WERI-Rb-1 (cell line): ENCODE data around the gene C6orf163.

Source experiments
- DNase-seq: peaks from one replicate; pipeline ENCODE4 v3.0.0-alpha.2; 2020
- H3K27ac ChIP-seq: fragments of 250-450 bp; sonication (Bioruptor Pico); 2 replicates; pipeline ENCODE4 v1.5.1; 2020; ENCODE audit warnings: mild to moderate bottlenecking, moderate library complexity
- H3K27me3 ChIP-seq: fragments of 250-450 bp; sonication (Bioruptor Pico); 2 replicates; pipeline ENCODE4 v1.5.1; 2021; ENCODE audit warnings: mild to moderate bottlenecking, low read depth, moderate library complexity; ENCODE audit not compliant: insufficient read depth, severe bottlenecking
- H3K36me3 ChIP-seq: fragments of 250-450 bp; sonication (Bioruptor Pico); 2 replicates; pipeline ENCODE4 v1.5.1; 2020; ENCODE audit warnings: mild to moderate bottlenecking, moderate library complexity
- H3K4me3 ChIP-seq: 2 replicates; pipeline ENCODE4 v1.5.1; 2011; ENCODE audit warnings: low read depth, mild to moderate bottlenecking, control low read depth, low read length
- H3K9me3 ChIP-seq: fragments of 250-450 bp; sonication (Bioruptor Pico); 2 replicates; pipeline ENCODE4 v1.5.1; 2021; ENCODE audit warnings: mild to moderate bottlenecking, moderate library complexity; ENCODE audit not compliant: severe bottlenecking
- CTCF ChIP-seq: IDR thresholded peaks from 2 replicates; pipeline ENCODE4 v1.5.1; 2011; ENCODE audit warnings: low read depth, mild to moderate bottlenecking, control low read depth, inconsistent platforms, low read length

The C6orf163 gene

GRCh38 chr6:87393026-87393622, 48.5 kb downstream of the C6orf163 start:
- peak; percentile 40; the same call in 1 of the 2 replicates for TF ChIP-seq CTCF
- no peaks in the 10 kb centered on the region for H3K27me3 ChIP-seq
- no peak overlapping the region for H3K4me3 ChIP-seq
- H3K27ac ChIP-seq = no peak overlapping the region
- no peaks in the 10 kb centered on the region for H3K36me3 ChIP-seq
- DNase-seq = peak; percentile 14
- H3K9me3 ChIP-seq = no peaks in the 10 kb centered on the region

GRCh38 chr6:87395431-87395830, 50.8 kb downstream of the C6orf163 start:
- H3K9me3 ChIP-seq = no peaks in the 10 kb centered on the region
- no peak overlapping the region for H3K4me3 ChIP-seq
- no peak overlapping the region for H3K27ac ChIP-seq
- H3K27me3 ChIP-seq = no peaks in the 10 kb centered on the region
- H3K36me3 ChIP-seq = no peaks in the 10 kb centered on the region
- DNase-seq = no peak
- no peak for TF ChIP-seq CTCF

- DNase-seq = peak; percentile 16
- no peaks in the 10 kb centered on the region for H3K36me3 ChIP-seq
- no peak overlapping the region for H3K27ac ChIP-seq
- no peak overlapping the region for H3K4me3 ChIP-seq
- no peaks in the 10 kb centered on the region for H3K9me3 ChIP-seq
- H3K27me3 ChIP-seq = no peaks in the 10 kb centered on the region
- no peak for TF ChIP-seq CTCF
Observed at GRCh38 chr6:87396595-87397392, 52.2 kb downstream of the C6orf163 start.

GRCh38 chr6:87397656-87398055, 53.0 kb downstream of the C6orf163 start:
- Histone ChIP-seq H3K9me3 (no peaks in the 10 kb centered on the region), H3K4me3 (no peak overlapping the region), H3K27ac (no peak overlapping the region), H3K27me3 (no peaks in the 10 kb centered on the region), H3K36me3 (no peaks in the 10 kb centered on the region)
- TF ChIP-seq CTCF = no peak
- DNase-seq = peak; percentile 71

GRCh38 chr6:87401832-87402231, 57.2 kb downstream of the C6orf163 start:
- Histone ChIP-seq H3K27me3 (no peaks in the 10 kb centered on the region), H3K4me3 (no peak overlapping the region), H3K36me3 (no peaks in the 10 kb centered on the region), H3K9me3 (no peaks in the 10 kb centered on the region), H3K27ac (no peak overlapping the region)
- no peak for DNase-seq
- no peak for TF ChIP-seq CTCF

- DNase-seq = peak; percentile 53
- no peak for TF ChIP-seq CTCF
- Histone ChIP-seq H3K27me3 (no peaks in the 10 kb centered on the region), H3K27ac (peak overlapping the region; percentile 3), H3K36me3 (peaks cover 5% of the 10 kb centered on the region), H3K9me3 (no peaks in the 10 kb centered on the region), H3K4me3 (peak overlapping the region; percentile 97)
Observed at GRCh38 chr6:87407561-87407900, 62.9 kb downstream of the C6orf163 start.
